ENCODE results near the gene PAX8. TPM values are rescaled to one million over a fixed set of nuclear protein-coding genes. Genes with fewer than 3 reads are reported as not detected.
A peak's percentile ranks its signal among the peaks of the same experiment; 100 is the strongest.
"Not testable (repeated sequence)": the region's sequence is repeated elsewhere in the genome, so short reads cannot be mapped to it uniquely, and the experiment has no call there.

Gene PAX8
- total RNA-seq: 3.5 TPM in 1 of 2 replicates, not detected in the other

DNA sequence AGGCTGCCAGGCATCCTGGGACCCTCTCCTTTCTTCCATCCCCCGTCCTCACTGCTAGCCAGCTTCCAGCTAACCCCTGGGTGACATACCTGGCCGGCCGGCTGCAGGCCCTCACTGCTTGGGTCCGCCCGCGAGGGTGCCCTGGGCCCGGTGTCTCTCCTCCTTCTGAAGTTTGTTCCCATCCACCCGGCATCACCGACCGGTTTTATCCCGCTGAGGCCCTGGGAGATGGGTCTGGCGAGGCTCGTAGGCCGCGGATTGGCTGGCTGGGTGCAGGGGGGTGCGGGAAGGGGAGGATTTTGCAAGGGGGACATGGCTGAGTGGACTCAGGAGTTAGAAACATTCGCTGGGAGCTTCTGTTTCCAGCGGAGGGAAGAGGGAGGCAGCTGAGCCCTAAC, at the start of gene PAX8:
PAX8 (minus strand) TSS at position 180 of the 398 bp plus-strand sequence. CDS start 527 bp downstream, outside the sequence.
- Histone ChIP-seq H3K27me3 (ENCODE audit: control insufficient read depth, insufficient read depth, low read length) (peaks cover 28% of the 10 kb centered on the region), H3K4me3 (ENCODE audit: low read depth, low read length) (no peak within 1 kb of the TSS), H3K36me3 (ENCODE audit: control insufficient read depth, insufficient read depth, low read length) (no peaks in the 10 kb centered on the region)
- FAIRE-seq: no peak
- no peak for DNase-seq (ENCODE audit: low read depth)
- TF ChIP-seq, protein P1, sequence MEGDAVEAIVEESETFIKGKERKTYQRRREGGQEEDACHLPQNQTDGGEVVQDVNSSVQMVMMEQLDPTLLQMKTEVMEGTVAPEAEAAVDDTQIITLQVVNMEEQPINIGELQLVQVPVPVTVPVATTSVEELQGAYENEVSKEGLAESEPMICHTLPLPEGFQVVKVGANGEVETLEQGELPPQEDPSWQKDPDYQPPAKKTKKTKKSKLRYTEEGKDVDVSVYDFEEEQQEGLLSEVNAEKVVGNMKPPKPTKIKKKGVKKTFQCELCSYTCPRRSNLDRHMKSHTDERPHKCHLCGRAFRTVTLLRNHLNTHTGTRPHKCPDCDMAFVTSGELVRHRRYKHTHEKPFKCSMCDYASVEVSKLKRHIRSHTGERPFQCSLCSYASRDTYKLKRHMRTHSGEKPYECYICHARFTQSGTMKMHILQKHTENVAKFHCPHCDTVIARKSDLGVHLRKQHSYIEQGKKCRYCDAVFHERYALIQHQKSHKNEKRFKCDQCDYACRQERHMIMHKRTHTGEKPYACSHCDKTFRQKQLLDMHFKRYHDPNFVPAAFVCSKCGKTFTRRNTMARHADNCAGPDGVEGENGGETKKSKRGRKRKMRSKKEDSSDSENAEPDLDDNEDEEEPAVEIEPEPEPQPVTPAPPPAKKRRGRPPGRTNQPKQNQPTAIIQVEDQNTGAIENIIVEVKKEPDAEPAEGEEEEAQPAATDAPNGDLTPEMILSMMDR (IDR thresholded peaks at IDR 0.05; ENCODE audit: insufficient read depth, low read length, severe bottlenecking): no peak

DNA sequence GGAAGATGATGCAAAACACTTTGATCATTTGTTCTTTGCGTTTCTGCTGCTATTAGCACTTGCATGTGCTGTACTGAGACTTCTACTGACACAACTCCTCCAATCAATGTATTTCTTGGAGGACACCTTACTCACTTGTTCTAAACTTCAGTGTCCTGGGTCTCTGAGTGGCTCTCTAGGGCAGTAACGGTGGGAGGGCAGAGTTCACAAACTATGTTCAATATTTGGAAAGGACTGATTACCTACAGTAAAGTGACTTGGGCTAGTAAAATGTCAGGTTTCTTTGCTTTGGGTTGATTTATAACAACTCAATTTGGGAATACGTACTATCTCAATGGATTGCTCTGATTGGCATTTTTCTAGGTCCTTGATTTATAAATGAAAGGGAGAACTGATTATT, 49.3 kb upstream of the PAX8 start:
- no peaks in the 10 kb centered on the region for H3K36me3 ChIP-seq (ENCODE audit: control insufficient read depth, insufficient read depth, low read length)
- DNase-seq (ENCODE audit: low read depth) (no peak), FAIRE-seq (no peak)
- no peak overlapping the region for H3K4me3 ChIP-seq (ENCODE audit: low read depth, low read length)
- no peaks in the 10 kb centered on the region for H3K27me3 ChIP-seq (ENCODE audit: control insufficient read depth, insufficient read depth, low read length)
- TF ChIP-seq, protein P1 (IDR thresholded peaks at IDR 0.05; ENCODE audit: insufficient read depth, low read length, severe bottlenecking): no peak

GRCh38 chr2:113325161-113325731, 46.5 kb upstream of the PAX8 start:
- DNase-seq (ENCODE audit: low read depth); FAIRE-seq; H3K27me3 ChIP-seq (ENCODE audit: control insufficient read depth, insufficient read depth, low read length); H3K36me3 ChIP-seq (ENCODE audit: control insufficient read depth, insufficient read depth, low read length): not testable (repeated sequence)
- H3K4me3 ChIP-seq (ENCODE audit: low read depth, low read length): peak overlapping the region; percentile 40

GRCh38 chr2:113324684-113325160, 46.0 kb upstream of the PAX8 start:
- Histone ChIP-seq H3K4me3 (ENCODE audit: low read depth, low read length) (peak overlapping the region; percentile 40), H3K27me3 (ENCODE audit: control insufficient read depth, insufficient read depth, low read length) (no peaks in the 10 kb centered on the region), H3K36me3 (ENCODE audit: control insufficient read depth, insufficient read depth, low read length) (no peaks in the 10 kb centered on the region)
- FAIRE-seq: no peak
- TF ChIP-seq, protein P1 (IDR thresholded peaks at IDR 0.05; ENCODE audit: insufficient read depth, low read length, severe bottlenecking): no peak
- DNase-seq (ENCODE audit: low read depth): peak; percentile 31

- FAIRE-seq; DNase-seq (ENCODE audit: low read depth); H3K4me3 ChIP-seq (ENCODE audit: low read depth, low read length); H3K27me3 ChIP-seq (ENCODE audit: control insufficient read depth, insufficient read depth, low read length); H3K36me3 ChIP-seq (ENCODE audit: control insufficient read depth, insufficient read depth, low read length): not testable (repeated sequence)
Observed at GRCh38 chr2:113323129-113323528, 44.4 kb upstream of the PAX8 start.

DNA sequence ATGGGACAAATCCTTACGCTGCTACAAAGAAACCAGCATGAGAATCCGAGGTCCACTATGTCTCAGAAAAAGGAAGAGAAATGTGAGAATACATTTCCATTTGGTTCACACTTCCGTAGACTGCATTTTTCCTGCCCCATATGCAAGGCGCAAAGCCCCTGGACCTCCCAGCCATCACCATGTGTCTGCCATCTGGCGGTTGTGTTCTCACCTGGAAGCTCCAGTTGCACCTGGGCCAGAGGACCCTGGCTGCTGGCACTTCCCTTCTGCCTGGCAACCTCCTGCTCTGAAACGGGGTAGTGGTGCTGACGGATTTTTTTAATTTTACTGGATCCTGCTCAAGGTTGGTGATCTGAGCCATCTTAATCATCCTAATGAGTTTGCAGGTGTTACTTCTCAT, 41.4 kb upstream of the PAX8 start:
- H3K36me3 ChIP-seq (ENCODE audit: control insufficient read depth, insufficient read depth, low read length); FAIRE-seq; DNase-seq (ENCODE audit: low read depth): not testable (repeated sequence)

DNA sequence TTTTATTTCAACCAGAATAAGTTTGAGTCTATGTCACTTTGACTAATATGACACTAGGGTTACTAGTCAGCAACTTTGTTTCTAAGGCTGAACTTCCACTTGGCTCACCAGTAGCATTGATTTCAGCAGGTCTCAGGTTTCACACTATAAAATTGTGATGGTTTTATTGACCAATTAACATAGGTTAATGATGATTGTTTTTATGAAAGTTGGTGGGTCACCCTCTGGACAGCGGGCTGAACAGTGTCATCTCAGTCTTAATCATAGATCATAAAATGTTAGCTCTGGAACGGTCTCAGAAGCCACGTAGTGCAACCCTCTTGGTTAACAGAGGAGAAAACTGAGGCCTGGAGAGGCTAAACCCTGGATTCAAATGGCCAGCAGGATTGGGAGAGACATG, 40.2 kb upstream of the PAX8 start:
- not testable (repeated sequence) for H3K4me3 ChIP-seq (ENCODE audit: low read depth, low read length); H3K36me3 ChIP-seq (ENCODE audit: control insufficient read depth, insufficient read depth, low read length); DNase-seq (ENCODE audit: low read depth); H3K27me3 ChIP-seq (ENCODE audit: control insufficient read depth, insufficient read depth, low read length); FAIRE-seq

More for the DNA sequence above, 41.4 kb upstream of the PAX8 start:
- not testable (repeated sequence) for H3K27me3 ChIP-seq (ENCODE audit: control insufficient read depth, insufficient read depth, low read length); H3K4me3 ChIP-seq (ENCODE audit: low read depth, low read length)

- FAIRE-seq: no peak
- TF ChIP-seq, protein P1 (IDR thresholded peaks at IDR 0.05; ENCODE audit: insufficient read depth, low read length, severe bottlenecking): no peak
- Histone ChIP-seq H3K4me3 (ENCODE audit: low read depth, low read length) (no peak overlapping the region), H3K27me3 (ENCODE audit: control insufficient read depth, insufficient read depth, low read length) (no peaks in the 10 kb centered on the region), H3K36me3 (ENCODE audit: control insufficient read depth, insufficient read depth, low read length) (no peaks in the 10 kb centered on the region)
- no peak for DNase-seq (ENCODE audit: low read depth)
Observed at GRCh38 chr2:113316085-113316484, 37.4 kb upstream of the PAX8 start.

DNA sequence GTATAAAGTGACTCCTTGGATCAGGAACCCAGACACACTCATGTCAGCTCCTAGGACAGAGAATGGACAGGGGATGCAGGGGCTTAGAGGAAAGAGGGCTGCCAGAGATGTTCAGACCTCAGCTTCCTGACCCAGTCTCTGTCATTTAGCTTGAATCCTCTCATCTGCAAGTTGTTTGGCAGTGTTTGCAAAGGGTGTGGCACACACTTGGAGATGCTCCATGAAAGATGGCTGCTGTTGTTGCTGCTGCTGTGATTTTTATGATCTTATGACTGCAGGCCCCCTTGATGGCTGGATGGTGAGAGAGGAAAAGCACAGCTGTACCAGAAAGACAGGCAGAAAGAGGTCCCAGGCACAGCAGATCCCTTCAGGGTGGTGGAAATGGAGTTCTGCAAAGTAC, 35.9 kb upstream of the PAX8 start:
- peak; percentile 95 for FAIRE-seq
- not testable (repeated sequence) for DNase-seq (ENCODE audit: low read depth); H3K36me3 ChIP-seq (ENCODE audit: control insufficient read depth, insufficient read depth, low read length); H3K4me3 ChIP-seq (ENCODE audit: low read depth, low read length); H3K27me3 ChIP-seq (ENCODE audit: control insufficient read depth, insufficient read depth, low read length)

DNA sequence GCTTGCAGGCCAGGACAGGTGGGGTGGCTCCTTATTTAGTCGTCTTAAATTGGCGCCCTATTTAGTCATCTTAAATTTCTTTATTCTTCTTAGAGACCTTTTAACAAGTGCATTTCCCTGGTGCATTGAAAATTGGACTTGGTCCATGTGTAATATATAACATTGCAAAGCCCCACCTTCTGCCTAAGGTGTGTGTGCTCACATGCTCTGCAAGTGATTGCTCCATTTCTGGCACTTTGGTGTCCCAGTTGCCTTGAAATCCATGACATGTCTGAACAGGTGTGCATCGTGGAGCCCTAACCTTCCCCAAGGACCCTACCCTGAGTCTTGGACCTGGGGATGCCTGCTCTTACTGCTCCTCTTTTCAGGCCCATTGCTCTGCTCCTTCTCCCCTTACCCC, 35.5 kb upstream of the PAX8 start:
- not testable (repeated sequence) for H3K36me3 ChIP-seq (ENCODE audit: control insufficient read depth, insufficient read depth, low read length); H3K4me3 ChIP-seq (ENCODE audit: low read depth, low read length); FAIRE-seq; H3K27me3 ChIP-seq (ENCODE audit: control insufficient read depth, insufficient read depth, low read length)
- DNase-seq (ENCODE audit: low read depth): peak; percentile 22

DNA sequence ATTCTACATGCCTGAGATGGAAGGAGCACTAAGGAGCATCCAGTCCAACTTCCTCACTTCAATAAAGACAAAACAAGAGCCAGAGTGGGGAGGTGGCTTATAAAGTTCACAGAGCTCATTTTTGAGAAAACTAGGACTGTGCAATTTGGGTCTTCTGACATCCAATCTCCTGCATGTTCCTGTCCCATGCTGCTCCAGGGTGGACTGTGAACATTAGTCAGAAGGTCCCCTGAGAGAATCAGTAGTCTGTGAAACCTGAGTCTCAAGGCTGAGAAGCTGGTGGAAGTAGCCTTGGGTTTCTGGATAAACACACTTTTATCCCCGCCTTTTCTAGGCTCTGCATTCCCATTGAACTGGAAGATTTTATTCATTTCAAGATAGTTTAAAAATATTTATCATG, 33.1 kb upstream of the PAX8 start:
- not testable (repeated sequence) for H3K36me3 ChIP-seq (ENCODE audit: control insufficient read depth, insufficient read depth, low read length); H3K27me3 ChIP-seq (ENCODE audit: control insufficient read depth, insufficient read depth, low read length); FAIRE-seq; H3K4me3 ChIP-seq (ENCODE audit: low read depth, low read length); DNase-seq (ENCODE audit: low read depth)
